Measurements from ENCODE around the gene PDGFA.
A peak's percentile ranks its signal among the peaks of the same experiment; 100 is the strongest.

Gene PDGFA

GRCh38 chr7:536231-536630 is 16.6 kb upstream of the PDGFA start:
- no peak for DNase-seq (ENCODE audit: low read depth in 2 of 2)

GRCh38 chr7:534959-535358 is 15.3 kb upstream of the PDGFA start:
- no peak for DNase-seq (ENCODE audit: low read depth in 2 of 2)

GRCh38 chr7:534075-534474 is 14.4 kb upstream of the PDGFA start:
- DNase-seq (ENCODE audit: low read depth in 2 of 2), result no peak

DNA sequence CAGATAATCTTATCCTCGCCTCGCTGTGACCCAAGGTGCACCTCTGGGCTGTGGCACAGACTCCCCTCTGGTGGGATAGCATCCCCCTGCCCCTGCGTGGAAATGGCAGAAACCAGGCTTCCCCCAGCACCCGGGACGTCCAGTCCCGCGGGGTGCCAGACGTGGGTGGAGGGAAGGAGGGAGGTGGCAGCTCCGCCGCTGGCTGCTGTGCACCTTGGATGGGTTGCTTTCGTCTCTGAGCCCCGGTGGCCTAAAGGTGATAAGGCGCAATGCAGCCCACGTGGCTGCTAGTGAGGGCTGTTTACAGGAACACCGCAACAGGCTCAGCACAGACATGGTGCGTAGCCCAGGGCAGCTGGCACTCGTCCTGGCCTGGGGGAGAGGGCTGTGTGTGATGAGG is 13.6 kb upstream of the PDGFA start:
- DNase-seq (ENCODE audit: low read depth in 2 of 2), result no peak

- DNase-seq (ENCODE audit: low read depth in 2 of 2), result no peak
Measured at GRCh38 chr7:532379-533143, 12.9 kb upstream of the PDGFA start.

GRCh38 chr7:531777-532176 is 12.1 kb upstream of the PDGFA start:
- no peak for DNase-seq (ENCODE audit: low read depth in 2 of 2)

- no peak for DNase-seq (ENCODE audit: low read depth in 2 of 2)
Measured at GRCh38 chr7:528451-528850, 8.8 kb upstream of the PDGFA start.

- no peak for DNase-seq (ENCODE audit: low read depth in 2 of 2)
Measured at GRCh38 chr7:527723-528122, 8.1 kb upstream of the PDGFA start.

GRCh38 chr7:526460-527034 is 6.9 kb upstream of the PDGFA start:
- no peak for DNase-seq (ENCODE audit: low read depth in 2 of 2)

DNA sequence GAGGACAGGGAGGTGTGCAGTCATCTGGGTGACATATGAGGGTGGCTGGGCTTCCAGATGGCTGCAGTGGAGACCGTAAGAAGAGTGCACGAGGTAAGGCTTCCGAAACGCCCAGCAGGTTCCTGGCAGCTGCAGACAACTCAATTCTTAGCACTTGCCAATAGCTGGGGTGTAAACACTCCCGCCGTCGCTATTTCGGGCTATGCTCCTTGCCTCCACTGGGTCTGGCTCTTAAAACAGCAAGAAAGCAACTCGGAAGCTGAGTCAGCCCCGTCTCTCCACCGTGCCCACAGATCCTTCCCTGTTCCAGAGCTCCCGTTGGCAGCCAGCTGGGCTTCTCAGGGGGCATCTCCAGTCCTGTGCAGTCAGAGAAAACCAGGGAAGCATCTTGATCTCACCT is 6.1 kb upstream of the PDGFA start:
- no peak for DNase-seq (ENCODE audit: low read depth in 2 of 2)

DNA sequence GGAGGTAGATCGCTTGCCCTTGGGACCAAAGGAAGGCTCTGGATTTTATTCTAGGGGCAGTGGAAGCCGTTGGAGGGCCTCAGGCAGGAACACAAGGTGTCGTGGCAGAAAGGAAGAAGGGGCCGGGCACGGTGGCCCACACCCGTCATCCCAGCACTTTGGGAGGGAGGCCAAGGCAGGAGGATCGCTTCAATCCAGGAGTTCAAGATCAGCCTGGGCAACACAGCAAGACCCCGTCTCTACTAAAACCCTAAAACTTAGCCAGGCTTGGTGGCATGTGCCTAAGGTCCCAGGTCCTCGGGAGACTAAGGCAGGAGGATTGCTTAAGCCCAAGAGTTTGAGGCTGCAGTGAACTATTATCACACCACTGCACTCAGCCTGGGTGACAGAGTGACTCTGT is 5.2 kb upstream of the PDGFA start:
- no peak for DNase-seq (ENCODE audit: low read depth in 2 of 2)

- no peak for DNase-seq (ENCODE audit: low read depth in 2 of 2)
Measured at GRCh38 chr7:523347-524336, 4.0 kb upstream of the PDGFA start.

GRCh38 chr7:522951-523314 is 3.3 kb upstream of the PDGFA start:
- no peak for DNase-seq (ENCODE audit: low read depth in 2 of 2)

GRCh38 chr7:522071-522950 is 2.7 kb upstream of the PDGFA start:
- DNase-seq (ENCODE audit: low read depth in 2 of 2), result peak in 1 of 2 experiments; percentile 19

GRCh38 chr7:521221-522070 is 1.8 kb upstream of the PDGFA start:
- DNase-seq (ENCODE audit: low read depth in 2 of 2), result peak in 1 of 2 experiments; percentile 17

DNA sequence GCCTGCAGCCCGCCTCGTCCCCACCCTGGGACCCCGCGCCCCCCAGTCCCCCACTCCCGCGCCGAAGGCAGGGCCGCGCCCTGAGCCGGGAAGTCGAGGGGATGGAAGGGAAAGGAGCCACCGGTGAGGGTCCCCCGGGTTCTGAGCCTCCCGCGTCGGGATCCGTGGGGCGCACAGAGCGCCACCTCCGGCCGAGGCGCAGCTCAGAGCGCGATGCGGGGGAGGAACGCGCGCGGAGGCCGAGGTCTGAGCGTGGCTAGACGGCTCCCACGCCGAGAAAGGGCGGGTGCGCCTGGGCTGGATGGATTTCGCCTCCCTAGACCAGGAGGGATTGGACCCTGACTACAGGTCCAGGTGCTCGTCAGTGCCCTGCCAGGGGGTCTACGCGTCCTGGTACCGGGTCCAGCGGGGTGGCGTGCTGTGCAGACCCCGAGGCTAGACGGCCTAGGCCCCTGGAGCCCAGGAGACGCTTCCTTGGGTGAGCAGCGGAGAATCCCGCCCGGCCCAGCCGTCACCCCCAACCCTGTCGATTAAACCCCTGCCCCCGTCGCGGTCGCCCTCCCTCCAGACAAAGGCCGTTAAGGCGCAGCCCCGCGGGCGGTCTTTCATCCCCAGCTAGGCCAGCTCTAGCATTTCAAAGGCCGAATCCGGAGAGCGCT is 986 bp upstream of the PDGFA start:
- no peak for DNase-seq (ENCODE audit: low read depth in 2 of 2)

GRCh38 chr7:518630-519483 is 789 bp downstream of the PDGFA start:
- peak in 1 of 2 experiments; percentile 56 for DNase-seq (ENCODE audit: low read depth in 2 of 2)

DNA sequence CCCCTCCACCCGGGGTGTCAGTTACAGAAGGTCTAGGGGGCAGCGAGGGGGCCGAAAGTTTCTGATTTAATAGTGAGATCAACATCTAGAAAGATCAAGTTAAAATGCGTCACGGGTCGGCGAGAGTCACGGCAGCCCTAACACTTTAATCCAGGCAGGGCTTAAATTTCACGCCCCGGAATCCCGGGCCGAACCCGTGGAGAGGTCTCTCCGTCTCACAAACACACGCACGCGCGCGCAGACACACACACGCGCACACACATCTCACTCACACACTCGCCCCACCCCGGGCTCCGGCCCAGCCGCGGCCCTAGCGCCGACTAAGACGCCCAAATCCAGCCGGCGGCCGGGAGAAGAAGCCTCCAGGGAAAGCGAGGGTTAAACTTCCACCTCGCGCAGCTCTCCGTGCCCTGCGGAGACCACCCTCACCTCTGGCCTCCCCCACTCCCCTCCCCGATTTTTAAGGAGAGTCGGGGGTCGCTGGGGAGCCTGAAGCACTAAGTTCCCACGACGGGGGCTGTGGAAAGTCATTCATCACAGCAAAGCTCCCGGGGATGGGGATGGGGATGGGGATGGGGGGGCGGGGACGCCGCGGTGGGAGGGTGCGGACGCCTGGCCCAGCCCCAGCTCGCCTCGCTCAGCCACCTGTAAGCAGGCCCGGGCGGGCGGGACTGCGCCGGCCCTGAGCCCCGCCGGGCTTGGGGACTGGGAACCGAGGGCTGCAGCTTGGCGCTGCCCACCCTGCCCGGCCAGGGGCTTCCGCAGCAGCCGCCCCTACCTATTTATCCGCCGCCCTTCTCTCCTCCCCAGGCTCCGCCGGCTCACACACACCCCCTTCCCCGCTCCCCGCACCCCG is 1.6 kb downstream of the PDGFA start:
- DNase-seq (ENCODE audit: low read depth in 2 of 2), result peak in 1 of 2 experiments; percentile 14
